ENCODE measurements around the gene FILIP1.

FILIP1 gene

DNA sequence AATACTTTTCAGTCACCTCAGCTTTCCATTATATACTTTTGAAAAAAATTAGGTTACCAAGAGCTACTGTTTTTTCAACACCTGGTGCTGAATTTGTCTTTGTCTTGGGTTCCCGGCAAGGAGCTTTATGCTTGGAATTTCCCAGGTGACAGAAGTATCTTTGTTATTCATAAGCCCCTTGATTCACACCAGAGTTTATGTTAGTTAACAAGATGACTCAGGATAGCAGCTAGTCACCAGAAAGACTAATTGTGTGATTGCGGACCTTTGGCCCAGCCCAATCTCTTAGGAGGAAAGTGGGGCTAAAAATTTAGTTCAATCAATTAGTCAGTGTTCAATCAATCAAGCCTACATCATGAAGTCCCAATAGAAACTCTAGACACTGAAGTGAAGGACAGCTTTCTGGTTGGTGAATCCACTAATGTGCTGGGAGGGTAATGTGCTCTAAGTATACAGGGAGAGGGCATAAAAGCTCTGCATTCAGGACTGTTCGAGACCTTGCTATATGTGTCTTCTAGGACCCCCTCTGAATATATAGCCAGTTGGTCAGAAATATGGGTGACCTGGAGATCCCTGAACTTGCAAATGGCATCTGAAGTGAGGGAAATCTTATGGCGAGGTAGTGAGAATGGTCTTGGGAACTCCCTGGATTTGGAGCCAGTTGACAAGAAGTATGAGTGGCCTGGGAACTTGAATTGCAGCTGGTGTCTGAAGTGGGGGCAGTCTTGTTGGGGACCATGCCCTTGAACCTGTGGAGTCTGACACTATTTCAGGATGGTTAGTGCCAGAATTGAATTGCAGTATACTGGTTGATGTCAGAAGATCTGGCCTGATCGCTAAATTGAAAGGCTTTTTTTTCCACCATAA lies 225.2 kb downstream of the FILIP1 start:
- DNase-seq (ENCODE audit: low read depth), result no peak

DNA sequence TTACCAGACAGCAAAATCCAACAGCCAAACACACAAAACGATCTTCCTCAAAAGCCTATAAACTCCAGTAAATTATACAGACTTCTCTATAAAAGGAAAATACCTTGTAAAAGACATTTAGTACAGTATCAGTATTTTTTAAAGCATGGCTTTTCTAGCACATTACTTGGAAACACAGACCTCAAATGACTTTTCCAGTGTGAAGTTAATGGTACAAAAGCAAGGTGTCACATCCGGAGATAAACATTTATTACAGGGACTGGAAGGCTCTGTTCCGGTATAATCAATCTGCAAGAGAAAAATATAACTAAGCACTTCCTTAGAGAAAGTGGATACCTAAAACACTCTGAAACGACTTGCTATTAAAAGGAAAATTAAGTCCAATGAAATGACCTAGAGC lies 226.1 kb downstream of the FILIP1 start:
- DNase-seq (ENCODE audit: low read depth), result no peak

DNA sequence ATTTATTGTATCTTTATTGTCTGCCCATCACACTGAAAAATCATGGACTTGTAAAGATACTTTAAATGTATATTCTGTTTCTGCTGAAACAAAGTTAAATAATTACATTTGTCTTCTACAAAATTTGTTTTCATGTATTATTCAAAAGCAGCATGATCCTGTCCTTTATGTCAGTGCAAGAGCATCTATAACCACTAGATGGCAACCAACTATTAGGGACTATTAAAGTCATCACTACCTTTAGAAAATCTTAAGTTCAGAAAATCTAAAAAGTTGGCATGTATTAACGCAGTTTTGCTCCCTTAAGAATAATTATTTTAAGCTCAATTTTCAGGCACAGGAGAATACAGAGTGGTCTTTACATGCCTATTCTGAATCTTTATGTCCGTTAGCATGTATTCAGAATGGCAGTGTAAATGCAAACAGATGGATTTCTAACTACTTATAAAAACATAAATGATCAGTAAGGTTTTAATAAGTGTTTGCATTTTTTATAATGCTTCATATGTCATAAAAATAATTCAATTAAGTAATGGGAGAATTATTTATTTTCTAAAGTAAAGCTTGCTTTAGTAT lies 226.8 kb downstream of the FILIP1 start:
- DNase-seq (ENCODE audit: low read depth), result peak; percentile 52

DNA sequence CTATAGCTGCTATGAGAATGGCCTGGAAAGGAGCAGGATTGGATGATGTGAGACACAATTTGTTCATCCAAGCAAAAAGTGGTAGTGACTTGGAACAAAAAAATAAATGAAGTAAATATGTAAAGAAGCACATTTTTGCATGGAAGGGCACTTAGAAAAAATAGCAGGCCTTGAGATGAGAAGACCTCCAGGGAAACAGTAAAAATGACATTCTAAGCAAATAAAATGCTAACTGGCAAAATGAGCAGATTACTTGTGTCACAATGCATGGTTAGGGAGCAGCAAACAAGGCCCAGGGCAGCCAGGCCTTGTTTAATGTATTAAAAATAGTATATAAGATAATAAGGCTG lies 230.2 kb downstream of the FILIP1 start:
- DNase-seq (ENCODE audit: low read depth), result no peak

DNA sequence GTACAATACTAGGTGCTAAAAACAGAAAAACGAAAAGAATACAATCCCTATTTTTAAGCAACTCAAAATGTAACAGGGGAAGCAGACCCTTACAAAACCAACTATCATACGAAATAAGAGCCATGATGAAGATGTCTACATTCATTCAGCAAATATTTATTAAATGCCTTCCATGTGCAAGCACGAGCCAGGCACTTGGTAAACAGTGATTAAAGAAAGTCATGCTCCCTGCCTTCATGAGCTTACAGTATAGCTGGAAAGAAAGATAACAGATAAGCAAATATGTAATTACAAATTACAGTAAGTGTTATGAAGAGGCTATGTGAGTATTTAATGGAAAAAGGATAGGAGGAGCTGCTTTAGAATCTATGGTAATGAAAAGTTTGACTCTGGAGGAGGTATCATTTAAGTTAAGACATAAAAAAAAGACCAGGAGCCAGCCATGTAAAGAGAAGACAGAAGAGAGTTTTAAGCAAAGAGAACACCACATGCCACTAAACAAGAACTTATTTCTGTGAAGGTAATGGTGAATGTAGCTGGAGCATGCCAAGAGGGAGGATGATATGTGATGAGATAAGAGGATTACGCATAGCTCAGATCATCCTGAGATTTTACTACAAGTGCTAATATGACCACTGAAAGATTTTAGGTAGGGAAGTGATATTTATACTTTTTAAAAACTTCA lies 230.7 kb downstream of the FILIP1 start:
- no peak for DNase-seq (ENCODE audit: low read depth)

DNA sequence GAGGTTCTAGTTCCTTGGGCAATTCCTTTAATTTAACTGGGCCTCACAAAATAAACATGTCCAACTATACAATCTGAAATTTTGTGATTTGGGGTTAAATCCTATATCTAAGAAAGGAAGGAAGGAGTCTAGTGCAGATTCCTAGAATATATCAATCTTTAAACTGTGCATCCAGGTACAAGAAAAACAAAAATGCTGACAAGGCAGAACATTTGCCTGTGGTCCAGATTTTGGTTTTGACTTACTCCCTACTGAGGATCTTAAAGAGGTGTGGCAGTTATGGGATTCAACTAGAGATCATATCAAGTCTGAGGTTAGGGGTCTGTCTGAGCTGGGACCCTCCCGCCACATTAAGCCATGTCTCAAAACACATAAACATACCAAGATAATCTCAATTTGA lies 232.3 kb downstream of the FILIP1 start:
- DNase-seq (ENCODE audit: low read depth), result no peak

DNA sequence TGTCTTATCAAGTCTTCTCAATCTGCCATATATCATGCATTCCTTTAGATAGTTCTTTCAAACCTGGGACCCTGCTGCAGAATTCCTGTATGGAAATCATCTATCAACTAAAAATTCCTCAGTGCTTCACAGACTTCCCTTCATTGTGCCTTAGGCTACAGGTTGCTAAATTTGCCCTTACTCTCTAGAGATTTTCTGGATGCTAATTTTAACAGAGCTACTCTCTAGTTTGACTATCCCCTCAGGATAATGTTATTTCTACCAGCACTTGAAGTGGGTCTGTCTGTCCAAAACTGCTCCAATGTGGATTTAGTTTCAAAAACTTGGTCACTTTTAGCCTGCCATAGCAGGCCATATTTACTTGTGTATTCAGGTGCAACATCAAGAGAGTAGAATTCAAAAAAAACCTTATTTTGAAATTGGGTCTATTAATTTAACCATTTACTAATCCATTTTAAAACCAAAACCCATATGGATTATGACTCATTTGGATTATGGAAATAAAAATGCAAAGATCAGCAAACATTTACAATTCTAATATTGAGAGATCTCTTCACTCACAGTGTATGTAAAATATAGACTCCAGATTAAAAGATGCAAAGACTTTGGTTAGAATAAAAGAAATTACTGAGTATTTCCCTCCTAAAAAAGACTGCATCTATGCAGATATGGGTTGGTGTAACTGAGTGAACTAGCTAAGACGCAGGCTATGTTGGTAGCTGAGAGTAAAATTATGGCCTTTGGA lies 236.1 kb downstream of the FILIP1 start:
- DNase-seq (ENCODE audit: low read depth), result no peak

DNA sequence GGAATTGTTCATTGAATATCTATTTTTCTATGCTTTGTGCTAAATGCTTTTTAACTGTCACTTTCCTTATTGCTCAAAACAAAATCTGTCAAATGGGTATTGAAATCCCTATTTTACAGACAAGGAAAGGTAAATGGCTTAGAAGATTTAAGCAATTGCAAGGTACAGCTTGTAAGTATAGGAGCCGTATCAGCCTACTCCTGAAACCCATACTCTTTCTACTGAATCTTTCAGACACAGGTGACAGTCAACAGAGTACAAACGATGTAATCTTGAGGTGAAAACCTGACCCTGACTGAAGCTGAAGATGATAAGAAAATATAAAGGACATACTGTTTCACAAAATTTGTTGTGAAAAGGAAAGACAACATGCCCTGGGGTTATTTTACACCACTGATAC lies 243.0 kb downstream of the FILIP1 start:
- no peak for DNase-seq (ENCODE audit: low read depth)

DNA sequence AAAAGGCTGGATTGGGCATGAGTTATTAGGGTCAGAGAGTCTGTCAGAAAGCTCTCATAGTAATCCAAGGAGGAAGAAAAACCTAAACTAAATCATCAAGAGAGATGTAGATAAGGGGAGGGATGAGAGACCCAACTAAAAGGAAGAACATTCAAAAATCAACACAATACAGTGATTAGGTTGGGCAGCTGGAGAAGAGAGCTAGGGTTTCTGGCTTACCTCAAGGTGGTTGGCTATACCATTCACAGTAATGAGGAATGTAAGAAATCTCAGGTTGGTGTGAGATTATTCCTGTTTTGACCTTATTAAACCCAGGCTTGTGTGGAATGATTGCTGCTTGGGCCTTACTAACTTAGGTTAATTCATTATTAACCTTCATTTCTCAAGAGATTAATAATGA lies 243.8 kb downstream of the FILIP1 start:
- no peak for DNase-seq (ENCODE audit: low read depth)

DNA sequence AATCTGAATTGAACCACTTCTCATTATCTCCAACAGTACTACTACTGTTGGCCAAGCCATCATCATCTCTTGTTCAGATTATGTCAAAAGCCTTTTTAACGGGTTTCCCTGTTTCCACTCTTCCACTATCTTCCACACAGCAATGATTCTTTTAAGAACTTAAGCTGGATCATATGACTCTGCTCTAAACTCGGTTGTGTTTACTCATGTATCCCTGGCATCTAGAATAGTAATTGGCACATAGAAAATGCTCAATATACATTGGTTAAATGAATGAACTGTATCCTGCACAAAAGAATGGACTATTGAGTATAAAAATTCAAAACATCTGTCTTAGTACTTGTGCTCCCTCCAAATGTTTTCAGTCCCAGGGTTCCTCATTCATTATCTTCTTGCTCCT lies 247.2 kb downstream of the FILIP1 start:
- DNase-seq (ENCODE audit: low read depth), result peak; percentile 17

DNA sequence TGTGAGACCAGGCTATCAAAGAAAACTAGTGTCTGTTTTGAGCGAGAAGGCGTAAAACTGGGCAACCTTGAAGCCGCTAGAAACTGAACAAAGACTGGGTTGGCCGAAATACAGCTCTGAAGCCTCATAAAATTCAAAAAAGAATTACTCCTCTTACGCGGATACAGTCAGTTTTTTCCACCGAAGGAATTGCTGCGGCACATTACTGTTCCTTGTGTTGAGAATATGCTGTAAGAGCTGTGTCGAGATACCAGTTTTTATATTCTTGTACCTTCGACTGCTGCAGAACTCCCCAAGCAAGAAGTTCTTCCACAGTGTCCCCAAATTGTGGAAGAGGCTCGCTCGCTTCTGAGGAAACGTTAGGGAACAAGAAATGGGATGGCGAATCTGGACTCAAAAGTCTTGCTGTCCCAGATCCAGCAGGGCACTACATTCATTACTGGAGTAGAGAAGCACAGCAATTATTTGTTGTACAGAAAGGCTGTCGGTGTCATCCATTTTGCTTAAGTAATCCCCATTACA lies 249.5 kb downstream of the FILIP1 start:
- no peak for DNase-seq (ENCODE audit: low read depth)

DNA sequence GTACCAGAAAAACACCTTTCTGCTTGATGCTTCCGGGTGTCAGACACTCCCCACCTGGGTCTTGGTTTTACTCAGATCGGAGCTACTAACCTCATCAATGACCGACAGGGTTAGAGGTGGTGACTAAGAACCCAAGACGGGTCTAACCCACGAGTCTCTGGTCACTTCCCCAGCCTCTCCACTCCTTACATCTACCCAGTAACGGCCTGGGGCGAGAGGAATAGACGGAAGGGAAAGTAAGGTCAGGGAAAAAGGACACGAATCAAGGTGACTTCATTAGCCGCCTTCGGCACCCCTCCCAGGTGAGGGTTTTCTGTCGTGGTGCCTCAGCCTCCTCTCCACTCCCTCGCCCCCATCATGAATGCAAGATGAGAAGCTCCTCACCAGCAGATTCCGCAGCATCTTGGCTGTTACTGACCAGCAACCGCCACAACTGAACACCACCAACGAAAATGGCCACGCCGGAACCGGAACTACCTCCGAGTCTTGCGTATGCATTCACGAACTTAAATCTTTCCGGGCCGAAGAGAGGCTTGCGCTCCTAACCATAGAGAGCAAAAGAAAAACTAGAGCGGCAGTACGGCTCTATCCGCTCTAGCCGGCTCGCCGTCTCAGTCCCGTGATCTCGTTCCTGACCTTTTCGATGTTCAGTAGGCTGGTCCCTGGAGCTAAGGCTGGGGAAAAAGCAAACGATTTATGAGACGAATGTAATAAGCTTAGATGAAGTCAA lies 250.1 kb downstream of the FILIP1 start, which contains the start of gene COX7A2:
COX7A2 (minus strand) TSS at position 469 of the 730 bp plus-strand sequence; CDS start at position 402, 67 bp downstream.
- peak; percentile 99 for DNase-seq (ENCODE audit: low read depth)

All from fibroblast of gingiva (primary cell).